ENCODE data around the gene CCT4. TPM values are rescaled to one million over a fixed set of nuclear protein-coding genes. Genes with fewer than 3 reads are reported as not detected.
A peak's percentile ranks its signal among the peaks of the same experiment; 100 is the strongest.

The CCT4 gene
- total RNA-seq, 5 donors from 2014 or later (not counting 1 experiment from before 2014, with no cell fraction given), result 85.7 to 112 (median 95.0) TPM

DNA sequence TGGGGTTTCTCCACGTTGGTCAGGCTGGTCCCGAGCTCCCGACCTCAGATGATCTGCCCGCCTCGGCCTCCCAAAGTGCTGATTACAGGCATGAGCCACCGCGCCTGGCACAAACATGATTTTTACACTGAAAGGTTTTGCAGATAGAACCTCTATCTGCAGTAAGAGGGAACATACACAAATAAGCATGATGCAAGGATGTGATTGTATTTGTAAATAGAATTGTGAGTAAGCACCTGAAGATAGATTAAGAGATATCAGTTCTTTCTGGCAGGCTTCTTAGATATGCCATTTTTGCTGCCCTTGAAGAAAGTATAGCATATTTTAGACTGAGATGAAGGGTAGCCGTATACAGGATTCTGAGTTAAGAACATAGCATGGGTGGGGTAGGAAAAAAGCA, 20.7 kb upstream of the CCT4 start:
- no peaks in the 10 kb centered on the region for H3K9me3 Mint-ChIP-seq
- WGBS (ENCODE audit: insufficient coverage), result 83% methylated on average over 1 of the region's 8 CpGs
- ATAC-seq (replicated peaks in 1 of 4) (no peak), DNase-seq (no peak)
- ChIA-PET CTCF (no interaction called here), POLR2A (no interaction called here)
- peaks cover 27 to 35% (median 34%) of the 10 kb centered on the region in 3 donors for H3K4me1 Mint-ChIP-seq
- no peak overlapping the region for H3K27ac ChIP-seq (ENCODE audit: low read length)
- H3K9me3 ChIP-seq, result no peaks in the 10 kb centered on the region
- H3K36me3 ChIP-seq (ENCODE audit: control insufficient read depth in 2 of 2, extremely low read depth in 1 of 2, insufficient read depth in 1 of 2, low read length in 1 of 2), result no peaks in the 10 kb centered on the region
- no peak overlapping the region for H3K4me3 Mint-ChIP-seq
- H3K27me3 Mint-ChIP-seq, result no peaks in the 10 kb centered on the region
- H3K36me3 Mint-ChIP-seq, result peaks cover 4% of the 10 kb centered on the region
- H3K4me1 ChIP-seq (ENCODE audit: control insufficient read depth in 1 of 2, extremely low read depth in 1 of 2, insufficient read depth in 2 of 2, low read length in 2 of 2), result peaks cover 3 to 4% of the 10 kb centered on the region in 2 experiments
- H3K27ac Mint-ChIP-seq, result no peak overlapping the region
- H3K4me3 ChIP-seq (ENCODE audit: control insufficient read depth in 1 of 2, extremely low read depth in 1 of 2, low read length in 1 of 2), result no peak overlapping the region
- no peaks in the 10 kb centered on the region for H3K27me3 ChIP-seq (replicated peaks in 1 of 2; ENCODE audit: control insufficient read depth in 2 of 2, extremely low read depth in 1 of 2, insufficient read depth in 2 of 2, low read length in 1 of 2)

DNA sequence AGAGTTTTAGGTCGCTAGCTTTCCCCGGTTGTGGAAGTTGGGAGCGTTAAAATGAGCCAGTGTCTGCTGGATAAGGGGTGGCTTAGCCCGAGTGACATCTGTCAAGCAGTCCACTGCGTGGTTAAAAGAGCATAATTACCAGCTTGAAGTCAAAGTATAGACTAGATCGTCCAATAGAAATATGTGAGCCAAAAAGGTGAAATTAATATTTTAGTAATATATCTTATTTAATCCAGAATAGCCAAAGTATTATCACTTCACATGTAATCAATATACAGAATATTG, 17.7 kb upstream of the CCT4 start:
- ATAC-seq (replicated peaks in 1 of 4), result peak in 1 of 4 experiments; percentile 7
- Mint-ChIP-seq H3K4me3 (peak overlapping the region; percentile 94 to 99 (median 95)), H3K27me3 (no peaks in the 10 kb centered on the region), H3K27ac (peak overlapping the region; percentile 67 to 86), H3K36me3 (no peaks in the 10 kb centered on the region), H3K9me3 (no peaks in the 10 kb centered on the region), H3K4me1 (peaks cover 21 to 30% (median 29%) of the 10 kb centered on the region in 3 donors)
- WGBS (ENCODE audit: insufficient coverage), result 0% methylated on average over 2 of the region's 6 CpGs
- Histone ChIP-seq H3K4me3 (ENCODE audit: control insufficient read depth in 1 of 2, extremely low read depth in 1 of 2, low read length in 1 of 2) (peak overlapping the region; percentile 81 to 97), H3K27ac (ENCODE audit: low read length) (peak overlapping the region; percentile 59), H3K27me3 (replicated peaks in 1 of 2; ENCODE audit: control insufficient read depth in 2 of 2, extremely low read depth in 1 of 2, insufficient read depth in 2 of 2, low read length in 1 of 2) (no peaks in the 10 kb centered on the region), H3K36me3 (ENCODE audit: control insufficient read depth in 2 of 2, extremely low read depth in 1 of 2, insufficient read depth in 1 of 2, low read length in 1 of 2) (no peaks in the 10 kb centered on the region), H3K4me1 (ENCODE audit: control insufficient read depth in 1 of 2, extremely low read depth in 1 of 2, insufficient read depth in 2 of 2, low read length in 2 of 2) (peaks cover 3 to 4% of the 10 kb centered on the region in 2 experiments), H3K9me3 (no peaks in the 10 kb centered on the region)
- no peak for DNase-seq
- ChIA-PET POLR2A (interaction anchor here in 1 of 2 donors (0.6 kb wide), 1 partner anchor 638 kb away, joined by 14 read pairs; no protein-coding TSS in a partner anchor), CTCF (interaction anchor here (0.5 to 1.6 kb wide), 4 partner anchors 13 to 1024 kb away, joined by 3 to 6 read pairs (median 4); no protein-coding TSS in a partner anchor)

DNA sequence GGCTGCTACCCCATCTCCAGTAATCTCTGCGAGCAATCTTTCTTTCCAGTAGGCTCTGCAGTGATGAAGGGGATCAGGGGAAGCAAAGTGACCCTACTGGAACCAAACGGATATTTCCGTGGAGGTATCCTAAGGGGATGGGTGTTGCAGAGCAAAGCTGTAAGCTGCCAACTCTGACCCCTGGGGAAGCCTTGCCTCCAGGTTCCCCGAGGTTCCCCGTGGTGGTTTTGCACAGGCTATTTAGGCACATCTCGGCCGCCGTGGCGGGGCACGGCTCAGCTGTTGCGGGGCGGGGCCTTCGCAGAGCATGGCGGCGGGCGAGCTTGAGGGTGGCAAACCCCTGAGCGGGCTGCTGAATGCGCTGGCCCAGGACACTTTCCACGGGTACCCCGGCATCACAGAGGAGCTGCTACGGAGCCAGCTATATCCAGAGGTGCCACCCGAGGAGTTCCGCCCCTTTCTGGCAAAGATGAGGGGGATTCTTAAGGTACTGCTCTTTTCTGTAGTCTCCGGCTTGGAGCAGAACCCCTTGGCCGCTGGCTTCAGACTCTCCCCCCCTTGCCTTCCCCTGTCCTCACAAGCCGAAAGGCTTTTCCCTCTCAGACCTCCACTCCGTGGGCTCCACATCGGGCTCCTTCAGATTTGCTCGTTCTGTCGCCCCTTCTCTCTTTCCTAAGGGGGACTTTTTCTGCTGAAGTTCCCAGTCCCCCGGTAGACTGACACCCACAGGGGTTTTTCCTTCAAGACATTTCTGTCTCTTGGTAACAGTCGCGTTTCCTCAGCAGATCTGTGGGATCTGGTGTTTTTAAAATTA, 17.1 kb upstream of the CCT4 start, which contains the start of gene COMMD1:
TSS of gene COMMD1 (plus strand) at position 303 of the 814 bp plus-strand sequence. CDS start at position 308, 5 bp downstream.
- H3K4me3 ChIP-seq (ENCODE audit: control insufficient read depth in 1 of 2, extremely low read depth in 1 of 2, low read length in 1 of 2), result peak within 1 kb of the TSS; percentile 81 to 97
- no peaks in the 10 kb centered on the region for H3K36me3 ChIP-seq (ENCODE audit: control insufficient read depth in 2 of 2, extremely low read depth in 1 of 2, insufficient read depth in 1 of 2, low read length in 1 of 2)
- POLR2A ChIA-PET, result interaction anchor here in 1 of 2 donors (0.6 kb wide), 1 partner anchor 637 kb away, joined by 14 read pairs; no protein-coding TSS in a partner anchor
- Mint-ChIP-seq H3K27me3 (no peaks in the 10 kb centered on the region), H3K9me3 (no peaks in the 10 kb centered on the region), H3K4me3 (peak within 1 kb of the TSS; percentile 94 to 99 (median 95)), H3K36me3 (no peaks in the 10 kb centered on the region), H3K27ac (peak within 1 kb of the TSS; percentile 67 to 86), H3K4me1 (peaks cover 21 to 30% (median 29%) of the 10 kb centered on the region in 3 donors)
- no peaks in the 10 kb centered on the region for H3K27me3 ChIP-seq (replicated peaks in 1 of 2; ENCODE audit: control insufficient read depth in 2 of 2, extremely low read depth in 1 of 2, insufficient read depth in 2 of 2, low read length in 1 of 2)
- WGBS (ENCODE audit: insufficient coverage), result under 1% methylated on average over 27 of the region's 33 CpGs
- DNase-seq (peak; percentile 65 to 86 (median 76)), ATAC-seq (replicated peaks in 1 of 4) (peak; percentile 99)
- H3K27ac ChIP-seq (ENCODE audit: low read length), result peak within 1 kb of the TSS; percentile 59
- CTCF ChIA-PET, result interaction anchor here (0.5 to 1.6 kb wide), 6 partner anchors 12 to 1023 kb away, joined by 3 to 11 read pairs (median 4); no protein-coding TSS in a partner anchor
- H3K4me1 ChIP-seq (ENCODE audit: control insufficient read depth in 1 of 2, extremely low read depth in 1 of 2, insufficient read depth in 2 of 2, low read length in 2 of 2), result peaks cover 3 to 4% of the 10 kb centered on the region in 2 experiments
- H3K9me3 ChIP-seq, result no peaks in the 10 kb centered on the region

DNA sequence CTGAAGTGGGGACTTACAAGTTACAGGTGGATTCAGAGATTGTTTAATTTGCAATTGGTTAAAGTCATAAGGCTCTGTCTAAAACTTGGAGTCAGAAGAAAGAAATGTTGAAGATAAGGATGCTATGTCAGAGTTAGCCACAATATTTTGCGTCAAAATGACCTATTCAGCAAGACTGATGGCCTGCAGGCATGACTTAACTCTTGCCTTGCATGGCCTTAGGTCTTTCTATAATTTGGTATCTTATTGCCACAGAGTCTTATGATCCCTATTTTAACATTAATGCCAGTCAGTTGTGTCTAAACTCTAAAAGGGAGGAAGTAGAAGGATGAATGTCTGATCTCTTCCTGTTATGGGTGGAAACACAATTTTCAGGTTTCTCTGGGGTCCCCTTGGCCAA, 11.8 kb upstream of the CCT4 start:
- CTCF ChIA-PET, result no interaction called here
- no peaks in the 10 kb centered on the region for H3K36me3 ChIP-seq (ENCODE audit: control insufficient read depth in 2 of 2, extremely low read depth in 1 of 2, insufficient read depth in 1 of 2, low read length in 1 of 2)
- H3K4me3 ChIP-seq (ENCODE audit: control insufficient read depth in 1 of 2, extremely low read depth in 1 of 2, low read length in 1 of 2), result no peak overlapping the region
- no peaks in the 10 kb centered on the region for H3K27me3 ChIP-seq (replicated peaks in 1 of 2; ENCODE audit: control insufficient read depth in 2 of 2, extremely low read depth in 1 of 2, insufficient read depth in 2 of 2, low read length in 1 of 2)
- H3K4me1 ChIP-seq (ENCODE audit: control insufficient read depth in 1 of 2, extremely low read depth in 1 of 2, insufficient read depth in 2 of 2, low read length in 2 of 2), result peaks cover 0 to 3% of the 10 kb centered on the region in 2 experiments
- Mint-ChIP-seq H3K27ac (no peak overlapping the region), H3K4me1 (peaks cover 4 to 6% (median 6%) of the 10 kb centered on the region in 3 donors), H3K36me3 (no peaks in the 10 kb centered on the region), H3K4me3 (no peak overlapping the region), H3K27me3 (no peaks in the 10 kb centered on the region), H3K9me3 (no peaks in the 10 kb centered on the region)
- 83% methylated on average over 1 of the region's 1 CpG for WGBS (ENCODE audit: insufficient coverage)
- no peak for DNase-seq
- H3K27ac ChIP-seq (ENCODE audit: low read length), result no peak overlapping the region
- ATAC-seq (replicated peaks in 1 of 4), result no peak
- H3K9me3 ChIP-seq, result no peaks in the 10 kb centered on the region
- POLR2A ChIA-PET, result no interaction called here

DNA sequence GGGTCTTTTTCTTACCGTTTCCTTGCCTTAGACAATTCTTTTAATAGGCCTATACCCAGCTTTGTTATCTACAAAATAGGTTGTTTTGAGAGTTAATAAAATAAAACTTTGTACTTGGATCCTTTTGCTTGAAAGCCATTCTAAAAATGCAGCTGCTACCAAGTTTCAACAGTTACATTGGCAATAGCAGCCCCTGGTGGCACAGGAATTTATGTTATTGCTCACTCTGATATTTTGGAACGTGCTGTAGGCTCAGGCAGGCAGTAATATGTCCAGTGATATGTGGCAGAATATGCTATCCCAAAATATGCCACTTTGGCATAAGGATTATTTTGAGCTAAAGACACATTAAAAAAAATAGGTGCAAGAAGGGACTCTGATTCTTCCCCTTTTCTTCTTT, 10.4 kb upstream of the CCT4 start:
- no peaks in the 10 kb centered on the region for H3K4me1 Mint-ChIP-seq
- H3K4me3 ChIP-seq (ENCODE audit: control insufficient read depth in 1 of 2, extremely low read depth in 1 of 2, low read length in 1 of 2), result no peak overlapping the region
- ATAC-seq (replicated peaks in 1 of 4), result peak in 1 of 4 experiments; percentile 45
- no peak overlapping the region for H3K4me3 Mint-ChIP-seq
- H3K9me3 ChIP-seq, result no peaks in the 10 kb centered on the region
- no peaks in the 10 kb centered on the region for H3K27me3 ChIP-seq (replicated peaks in 1 of 2; ENCODE audit: control insufficient read depth in 2 of 2, extremely low read depth in 1 of 2, insufficient read depth in 2 of 2, low read length in 1 of 2)
- POLR2A ChIA-PET, result no interaction called here
- CTCF ChIA-PET, result interaction anchor here in 1 of 2 donors (0.6 kb wide), 1 partner anchor 33 kb away, joined by 3 read pairs; no protein-coding TSS in a partner anchor
- H3K27ac ChIP-seq (ENCODE audit: low read length), result no peak overlapping the region
- peak in 7 of 35 experiments; percentile 6 to 37 (median 12) for DNase-seq
- no peak overlapping the region for H3K27ac Mint-ChIP-seq
- H3K27me3 Mint-ChIP-seq, result no peaks in the 10 kb centered on the region
- no peaks in the 10 kb centered on the region for H3K36me3 Mint-ChIP-seq
- no peaks in the 10 kb centered on the region for H3K4me1 ChIP-seq (ENCODE audit: control insufficient read depth in 1 of 2, extremely low read depth in 1 of 2, insufficient read depth in 2 of 2, low read length in 2 of 2)
- no CpG with 5 or more reads among the region's 2 CpGs for WGBS (ENCODE audit: insufficient coverage)
- no peaks in the 10 kb centered on the region for H3K36me3 ChIP-seq (ENCODE audit: control insufficient read depth in 2 of 2, extremely low read depth in 1 of 2, insufficient read depth in 1 of 2, low read length in 1 of 2)
- no peaks in the 10 kb centered on the region for H3K9me3 Mint-ChIP-seq

DNA sequence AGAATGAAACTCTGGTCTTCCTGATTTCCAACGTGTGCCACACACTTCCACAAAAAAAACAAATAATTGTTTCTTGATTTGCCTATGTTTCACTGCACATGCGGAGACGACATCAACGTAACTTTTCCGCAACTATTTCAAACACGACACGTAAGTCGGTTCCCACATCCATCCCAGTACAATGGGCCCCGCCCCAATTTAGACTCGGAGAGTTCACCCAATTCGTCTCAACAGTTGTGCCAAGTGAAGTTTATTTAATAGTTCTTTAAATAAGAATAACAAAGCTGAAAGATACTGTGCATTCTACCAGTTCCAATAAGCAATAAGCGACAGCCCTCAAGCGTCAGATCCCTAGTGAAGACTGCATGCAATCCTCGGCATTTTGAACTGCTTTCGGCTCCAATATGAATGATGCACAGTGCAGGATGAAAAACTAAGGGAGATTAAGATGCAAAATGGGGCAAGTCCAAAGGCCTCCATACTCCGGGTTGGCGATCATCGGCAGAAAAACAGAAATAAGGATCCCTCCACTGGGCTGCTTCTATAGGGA, 664 bp downstream of the CCT4 start:
- Histone ChIP-seq H3K27ac (ENCODE audit: low read length) (peak overlapping the region; percentile 94), H3K27me3 (replicated peaks in 1 of 2; ENCODE audit: control insufficient read depth in 2 of 2, extremely low read depth in 1 of 2, insufficient read depth in 2 of 2, low read length in 1 of 2) (no peaks in the 10 kb centered on the region), H3K4me1 (ENCODE audit: control insufficient read depth in 1 of 2, extremely low read depth in 1 of 2, insufficient read depth in 2 of 2, low read length in 2 of 2) (peaks cover 8 to 31% of the 10 kb centered on the region in 2 experiments), H3K4me3 (ENCODE audit: control insufficient read depth in 1 of 2, extremely low read depth in 1 of 2, low read length in 1 of 2) (peak overlapping the region; percentile 80 to 98), H3K9me3 (no peaks in the 10 kb centered on the region), H3K36me3 (ENCODE audit: control insufficient read depth in 2 of 2, extremely low read depth in 1 of 2, insufficient read depth in 1 of 2, low read length in 1 of 2) (peaks cover 1 to 32% of the 10 kb centered on the region in 2 donors)
- Mint-ChIP-seq H3K9me3 (no peaks in the 10 kb centered on the region), H3K36me3 (peaks cover 8% of the 10 kb centered on the region), H3K4me1 (peaks cover 24 to 31% (median 29%) of the 10 kb centered on the region in 3 donors), H3K27ac (peak overlapping the region; percentile 97 to 99), H3K4me3 (peak overlapping the region; percentile 95 to 98 (median 98)), H3K27me3 (no peaks in the 10 kb centered on the region)
- ChIA-PET CTCF (no interaction called here), POLR2A (interaction anchor here in 1 of 2 donors (0.5 kb wide), 1 partner anchor 823 kb away, joined by 3 read pairs; no protein-coding TSS in a partner anchor)
- WGBS (ENCODE audit: insufficient coverage), result 0% methylated on average over 8 of the region's 18 CpGs
- DNase-seq (peak in 3 of 35 experiments; percentile 6 to 8 (median 7)), ATAC-seq (replicated peaks in 1 of 4) (peak in 3 of 4 experiments; percentile 3 to 25 (median 9))

All from T-cell (primary cell).